ENCODE results near the gene KIF6.

The KIF6 gene

GRCh38 chr6:39369987-39370386 is 355.2 kb downstream of the KIF6 start:
- DNase-seq, result no peak

GRCh38 chr6:39367700-39368099 is 357.5 kb downstream of the KIF6 start:
- no peak for DNase-seq

GRCh38 chr6:39366931-39367618 is 358.1 kb downstream of the KIF6 start:
- no peak for DNase-seq

- no peak for DNase-seq
Observed at GRCh38 chr6:39365281-39366074, 359.7 kb downstream of the KIF6 start.

GRCh38 chr6:39363280-39363679 is 361.9 kb downstream of the KIF6 start:
- no peak for DNase-seq

DNA sequence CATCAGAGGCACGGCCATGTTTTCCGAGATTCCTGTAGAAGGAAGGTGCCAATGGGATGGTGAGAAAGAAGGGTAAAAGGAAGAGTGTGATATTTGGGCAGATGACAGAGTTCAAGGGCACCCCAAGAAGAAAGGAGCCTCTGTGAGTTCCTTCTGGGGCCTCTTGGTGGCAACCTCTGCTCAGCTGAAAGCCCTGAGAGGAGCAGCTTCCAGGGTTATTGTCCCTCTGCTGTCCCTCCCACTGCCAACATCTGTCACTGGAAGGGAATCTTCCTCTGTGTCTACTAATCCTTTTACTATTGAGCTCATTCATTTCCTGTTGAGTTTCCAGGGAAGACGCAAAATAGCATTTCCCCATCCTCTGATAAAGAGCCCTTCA is 362.7 kb downstream of the KIF6 start:
- no peak for DNase-seq

DNA sequence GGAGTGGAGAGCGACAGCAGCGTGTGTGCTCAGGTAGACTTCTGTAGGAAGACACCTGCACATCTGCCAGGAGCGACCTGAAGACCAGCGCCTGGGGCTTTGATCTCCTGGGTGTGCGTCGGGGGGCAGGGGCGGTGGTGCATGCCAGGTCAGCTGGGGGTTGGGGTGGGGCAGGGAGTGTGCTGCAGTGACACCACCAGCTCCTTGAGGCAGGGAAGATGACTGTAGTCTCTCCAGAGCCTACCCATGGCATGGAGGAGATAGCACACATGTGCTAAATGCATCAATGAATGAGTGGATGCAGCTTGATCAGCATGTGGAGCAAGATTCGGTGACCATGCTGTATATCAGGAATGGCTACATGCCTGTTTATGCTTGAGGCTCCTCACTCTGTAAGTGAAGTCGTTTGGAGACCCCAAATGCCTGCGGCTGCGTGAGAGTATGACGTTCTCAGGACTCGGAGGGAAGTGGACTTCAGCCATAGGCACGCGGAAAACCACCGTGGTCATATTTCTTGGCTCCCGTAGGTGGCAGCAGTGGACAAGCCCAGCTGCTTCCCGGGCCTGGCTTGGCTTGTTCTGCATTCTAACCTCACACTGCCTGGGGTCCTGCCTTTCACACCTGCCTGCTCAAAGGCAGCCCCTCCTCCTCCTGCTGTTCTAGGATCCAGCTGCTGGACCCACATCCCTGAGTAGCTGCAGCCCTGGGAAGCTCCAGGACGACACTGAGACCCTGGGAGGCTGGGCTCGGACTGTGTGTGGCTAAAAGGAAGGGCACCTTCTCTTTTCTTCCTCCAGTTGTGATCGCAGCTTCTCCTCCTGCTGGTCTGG is 363.3 kb downstream of the KIF6 start:
- peak; percentile 31 for DNase-seq

DNA sequence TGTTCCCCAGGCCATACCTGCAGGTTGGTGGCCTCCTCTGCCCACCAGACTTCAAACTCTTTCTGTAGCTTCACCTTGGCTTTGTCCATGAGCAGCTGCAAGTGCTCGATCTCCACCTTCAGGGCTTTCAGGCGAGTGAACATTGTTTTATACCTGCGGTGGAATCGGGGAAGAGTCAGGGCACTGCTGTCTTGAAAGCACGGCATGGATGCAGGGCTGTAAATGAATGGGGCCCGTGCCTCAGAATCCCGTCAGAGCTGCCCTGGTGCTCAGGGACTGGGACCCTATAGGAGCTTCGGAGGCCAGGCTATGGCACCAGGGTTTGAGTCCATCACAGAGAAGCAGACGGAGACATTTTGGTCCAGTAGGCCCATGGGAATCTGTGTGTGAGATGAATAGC is 364.8 kb downstream of the KIF6 start:
- DNase-seq, result no peak

DNA sequence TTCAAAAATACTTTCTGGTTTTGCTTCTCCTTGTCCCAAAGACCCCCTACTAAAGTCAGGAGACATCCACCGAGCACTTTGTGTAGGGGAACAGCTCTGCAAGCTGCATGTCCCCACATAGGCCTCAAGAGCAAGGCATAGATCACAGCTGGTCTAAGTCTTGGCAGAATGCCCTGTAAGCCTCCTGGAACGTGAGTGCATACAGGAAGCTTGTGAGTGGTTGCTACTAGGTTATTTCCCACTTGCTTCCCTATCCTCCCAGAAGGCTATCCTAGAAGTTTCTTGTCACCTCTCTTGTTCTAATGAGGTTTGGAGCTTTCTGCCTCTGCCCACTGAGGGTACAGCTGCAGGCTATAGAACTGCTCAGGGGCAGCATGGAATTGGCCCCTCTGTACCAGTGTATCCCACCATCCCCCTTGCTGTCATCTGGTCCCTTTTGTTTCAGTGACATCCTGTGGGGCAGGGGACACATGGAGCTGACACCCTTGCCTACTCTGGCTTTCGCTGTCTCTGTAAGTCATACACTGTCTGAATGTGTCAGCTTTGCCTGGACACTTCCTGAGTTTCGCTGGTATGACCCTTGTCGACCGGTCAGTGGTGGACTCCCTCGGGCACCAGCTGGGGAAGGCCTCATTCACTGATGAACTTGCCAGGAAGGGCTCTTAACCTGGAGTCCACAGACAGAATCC is 367.1 kb downstream of the KIF6 start:
- no peak for DNase-seq

DNA sequence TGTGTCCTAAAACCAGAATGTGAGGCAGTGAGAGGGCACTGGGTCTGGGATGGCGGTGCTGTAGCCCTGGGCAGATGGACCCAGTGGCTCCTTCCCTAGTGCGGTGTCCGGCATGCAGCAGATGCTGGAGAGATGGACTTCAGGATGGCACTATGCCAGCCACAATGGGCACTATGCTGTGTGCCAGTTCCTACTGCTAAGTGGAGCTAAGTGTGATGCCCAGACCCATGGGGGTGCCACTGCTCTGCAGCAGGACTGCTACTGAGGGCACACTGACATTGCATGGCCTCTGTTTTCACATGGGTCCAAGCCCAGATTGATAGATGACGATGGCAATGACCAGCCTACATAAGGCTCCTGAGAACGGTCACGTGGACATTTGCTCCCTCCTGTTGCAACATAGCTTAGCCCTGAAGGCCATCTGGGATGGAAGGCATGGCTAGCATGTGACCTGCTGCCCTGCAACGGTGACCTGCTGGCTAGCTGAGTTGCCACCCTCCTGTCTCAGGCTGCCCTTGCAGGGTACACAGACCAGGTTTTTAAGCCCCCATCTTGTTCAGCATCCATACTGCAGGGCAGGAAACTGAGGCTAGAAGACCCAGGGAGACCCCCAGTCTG is 371.4 kb downstream of the KIF6 start:
- DNase-seq, result no peak

- DNase-seq, result no peak
Observed at GRCh38 chr6:39350723-39351505, 374.3 kb downstream of the KIF6 start.

GRCh38 chr6:39348740-39349139 is 376.5 kb downstream of the KIF6 start:
- DNase-seq, result no peak

DNA sequence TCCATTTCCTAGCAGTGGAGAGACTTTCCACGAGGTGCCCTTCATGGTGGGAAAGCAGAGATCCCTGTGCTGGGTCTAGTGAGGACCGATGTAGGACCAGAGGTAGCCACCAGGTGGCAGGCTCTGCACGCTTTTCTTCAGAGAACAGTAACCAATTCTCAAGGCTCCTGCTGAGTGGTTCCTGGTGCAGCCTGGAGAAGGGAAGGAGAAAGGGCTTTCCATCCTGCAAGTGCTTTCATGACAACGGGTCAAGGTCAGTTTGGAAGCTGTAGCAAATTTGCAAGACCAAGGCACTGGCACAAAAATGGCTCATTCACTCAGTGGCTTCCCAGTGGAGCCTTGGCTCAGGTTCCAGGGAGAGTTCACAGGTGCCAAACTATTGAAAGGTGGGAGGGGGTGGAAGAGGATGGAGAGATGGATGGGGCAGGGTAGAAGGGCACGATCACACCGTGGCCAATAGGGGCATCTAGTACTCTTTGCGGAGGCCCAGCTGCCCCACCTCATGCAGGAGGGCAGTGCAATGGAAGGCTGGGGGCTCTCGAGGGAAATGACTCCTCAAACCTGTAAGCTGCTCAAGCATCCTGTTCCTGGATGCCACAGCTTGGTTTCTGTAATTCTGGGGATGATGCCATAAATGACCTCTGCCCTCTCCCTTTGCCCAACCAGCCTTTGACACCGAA is 377.2 kb downstream of the KIF6 start:
- DNase-seq, result peak; percentile 35

DNA sequence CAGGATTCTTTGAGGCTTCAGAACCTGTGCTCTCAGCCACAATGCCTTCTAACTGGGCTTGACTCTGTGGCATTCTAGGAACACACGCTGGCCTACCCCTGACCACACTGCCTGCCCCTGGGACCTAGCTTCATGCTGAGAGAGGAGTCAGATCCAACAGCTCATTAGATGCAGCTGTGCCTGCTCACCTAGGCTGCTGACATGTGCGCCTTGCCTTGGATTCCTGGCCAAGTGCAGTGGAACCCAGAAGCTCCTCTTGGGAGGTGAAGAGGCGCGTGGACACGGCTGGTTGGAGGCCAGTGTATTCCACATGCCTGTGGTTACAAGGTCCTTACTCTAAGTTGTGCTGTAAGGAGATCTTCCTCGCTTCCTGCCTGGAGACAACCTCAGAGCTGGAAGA is 378.0 kb downstream of the KIF6 start:
- DNase-seq, result no peak

- DNase-seq, result no peak
Observed at GRCh38 chr6:39344821-39345280, 380.4 kb downstream of the KIF6 start.

- no peak for DNase-seq
Observed at GRCh38 chr6:39343396-39343870, 381.8 kb downstream of the KIF6 start.

DNA sequence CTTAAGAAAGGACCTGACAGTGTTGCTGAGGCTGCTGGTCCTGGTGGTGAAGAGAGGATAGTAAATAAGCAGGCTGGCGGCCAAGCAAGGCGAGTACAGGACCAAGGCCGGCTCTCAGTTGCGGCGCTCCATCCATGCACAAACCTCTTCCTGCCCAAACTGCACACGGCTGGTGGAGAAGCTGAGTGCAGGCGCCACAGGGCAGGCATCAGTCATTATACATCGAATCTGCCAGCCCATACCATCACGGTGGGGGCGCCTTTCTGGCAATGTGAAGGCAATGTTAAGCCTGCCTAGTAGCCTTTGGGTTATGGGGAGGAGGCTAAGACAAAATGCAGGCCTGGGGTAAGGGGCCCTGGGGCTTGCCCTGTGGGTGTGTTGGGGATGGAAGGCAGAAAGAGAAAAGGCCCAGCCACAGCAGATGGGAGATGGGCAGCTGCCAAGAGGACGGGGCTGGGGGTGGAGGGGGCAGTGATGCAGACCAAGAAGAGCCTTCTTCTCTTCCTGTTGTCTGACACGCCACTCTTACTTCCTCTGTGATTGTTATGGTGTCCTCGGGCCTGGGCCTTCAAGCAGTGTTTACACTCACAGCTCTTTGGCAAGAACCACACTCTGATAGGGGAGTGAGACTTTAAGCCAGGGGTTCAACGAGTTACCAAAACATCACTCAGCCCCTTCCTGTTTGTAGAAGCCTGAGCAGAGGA is 382.4 kb downstream of the KIF6 start:
- peak; percentile 10 for DNase-seq

- DNase-seq, result no peak
Observed at GRCh38 chr6:39341937-39342336, 383.3 kb downstream of the KIF6 start.

DNA sequence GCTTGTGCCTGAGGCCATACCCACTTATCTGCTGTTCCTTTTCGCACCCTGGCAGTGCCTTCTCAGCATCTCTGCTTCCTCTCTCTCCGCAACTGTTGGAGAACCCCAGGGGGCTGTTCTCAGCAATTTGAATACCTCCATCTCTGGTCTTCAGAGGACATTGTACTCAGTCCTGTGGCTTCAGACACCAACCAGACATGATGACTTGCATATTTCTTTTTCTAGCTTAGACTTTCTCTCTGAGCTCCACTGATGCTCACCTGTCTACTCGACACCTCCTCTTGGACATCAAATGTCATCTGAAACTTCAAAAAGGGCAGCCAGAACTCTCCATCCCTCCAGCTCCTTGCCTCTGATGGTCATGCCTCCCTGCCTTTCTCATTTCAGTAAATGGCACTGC is 383.9 kb downstream of the KIF6 start:
- no peak for DNase-seq

DNA sequence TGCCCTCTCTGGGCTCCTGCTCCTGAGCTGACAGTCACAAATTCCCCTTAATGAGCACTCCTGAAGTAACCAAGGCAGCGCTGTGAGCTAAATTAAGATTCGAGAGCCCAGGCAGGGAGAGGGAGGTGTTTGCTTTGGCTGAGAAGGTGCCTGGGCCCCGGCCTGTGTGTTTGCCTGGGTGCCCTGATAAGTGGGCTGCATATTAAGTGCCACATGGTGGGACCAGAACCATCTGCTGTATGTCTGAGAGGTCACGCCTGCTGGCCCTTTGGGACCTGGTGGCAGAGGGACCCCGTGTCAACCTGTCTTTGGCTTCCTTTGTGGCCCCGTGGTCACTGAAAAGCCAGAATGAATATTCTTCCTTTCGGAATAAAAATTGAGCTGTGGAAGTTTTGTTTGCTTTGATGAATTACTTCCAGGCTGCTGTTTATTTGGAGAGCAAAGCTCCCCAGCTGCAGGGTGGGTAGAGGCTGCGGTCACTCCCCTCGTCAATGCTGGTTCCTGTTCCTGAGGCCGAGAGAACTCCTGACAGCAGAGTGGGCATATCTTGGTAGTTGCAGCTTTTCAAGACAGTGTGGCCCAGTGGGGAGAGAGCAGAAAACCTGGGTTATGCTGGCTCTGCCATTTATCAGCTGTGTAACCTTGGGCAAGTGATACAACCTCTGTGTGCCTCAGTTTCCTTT is 385.2 kb downstream of the KIF6 start:
- DNase-seq, result no peak

Measured in CD4-positive, alpha-beta T cell treated with Interferon gamma for 1 hour (primary cell).